Measurements from ENCODE around the gene ONECUT3. TPM values are rescaled to one million over a fixed set of nuclear protein-coding genes. Genes with fewer than 3 reads are reported as not detected.
A peak's percentile ranks its signal among the peaks of the same experiment; 100 is the strongest.
"Not testable (repeated sequence)": the region's sequence is repeated elsewhere in the genome, so short reads cannot be mapped to it uniquely, and the experiment has no call there.

The ONECUT3 gene
- total and polyA plus RNA-seq, 8 donors = 0.13 TPM; not detected in 7

DNA sequence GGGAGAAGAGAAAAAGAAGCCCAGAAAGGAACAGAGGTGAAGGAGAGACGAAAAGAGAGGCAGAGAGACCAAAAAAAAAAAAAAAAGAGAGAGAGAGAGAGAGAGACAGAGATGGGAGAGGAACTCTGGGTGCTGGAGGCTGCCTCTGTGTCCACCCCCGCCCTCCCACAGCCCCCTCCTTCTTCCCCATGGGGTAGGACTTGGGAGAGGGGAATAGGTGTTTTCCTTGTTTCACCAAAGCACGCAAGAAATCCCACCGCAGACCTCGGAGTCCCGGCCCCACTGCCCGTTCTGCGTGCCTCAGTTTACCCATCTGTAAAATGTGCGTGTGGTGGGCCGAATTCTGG is 4.9 kb downstream of the ONECUT3 start:
- WGBS, 2 donors = 5% methylated on average over 10 of the region's 10 CpGs
- ATAC-seq (no peak), FAIRE-seq (no peak), DNase-seq (no peak)
- Histone ChIP-seq H3K9me3 (no peaks in the 10 kb centered on the region), H3K4me1 (no peaks in the 10 kb centered on the region), H3K4me3 (no peak overlapping the region), H3K27me3 (peaks cover 0 to 46% (median 19%) of the 10 kb centered on the region in 4 donors), H3K27ac (no peak overlapping the region), H3K36me3 (no peaks in the 10 kb centered on the region)
- intact Hi-C loops (cut with DNase I) = no loop called here
- TF ChIP-seq, protein P1, sequence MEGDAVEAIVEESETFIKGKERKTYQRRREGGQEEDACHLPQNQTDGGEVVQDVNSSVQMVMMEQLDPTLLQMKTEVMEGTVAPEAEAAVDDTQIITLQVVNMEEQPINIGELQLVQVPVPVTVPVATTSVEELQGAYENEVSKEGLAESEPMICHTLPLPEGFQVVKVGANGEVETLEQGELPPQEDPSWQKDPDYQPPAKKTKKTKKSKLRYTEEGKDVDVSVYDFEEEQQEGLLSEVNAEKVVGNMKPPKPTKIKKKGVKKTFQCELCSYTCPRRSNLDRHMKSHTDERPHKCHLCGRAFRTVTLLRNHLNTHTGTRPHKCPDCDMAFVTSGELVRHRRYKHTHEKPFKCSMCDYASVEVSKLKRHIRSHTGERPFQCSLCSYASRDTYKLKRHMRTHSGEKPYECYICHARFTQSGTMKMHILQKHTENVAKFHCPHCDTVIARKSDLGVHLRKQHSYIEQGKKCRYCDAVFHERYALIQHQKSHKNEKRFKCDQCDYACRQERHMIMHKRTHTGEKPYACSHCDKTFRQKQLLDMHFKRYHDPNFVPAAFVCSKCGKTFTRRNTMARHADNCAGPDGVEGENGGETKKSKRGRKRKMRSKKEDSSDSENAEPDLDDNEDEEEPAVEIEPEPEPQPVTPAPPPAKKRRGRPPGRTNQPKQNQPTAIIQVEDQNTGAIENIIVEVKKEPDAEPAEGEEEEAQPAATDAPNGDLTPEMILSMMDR (IDR thresholded peaks at IDR 0.05) = no peak

DNA sequence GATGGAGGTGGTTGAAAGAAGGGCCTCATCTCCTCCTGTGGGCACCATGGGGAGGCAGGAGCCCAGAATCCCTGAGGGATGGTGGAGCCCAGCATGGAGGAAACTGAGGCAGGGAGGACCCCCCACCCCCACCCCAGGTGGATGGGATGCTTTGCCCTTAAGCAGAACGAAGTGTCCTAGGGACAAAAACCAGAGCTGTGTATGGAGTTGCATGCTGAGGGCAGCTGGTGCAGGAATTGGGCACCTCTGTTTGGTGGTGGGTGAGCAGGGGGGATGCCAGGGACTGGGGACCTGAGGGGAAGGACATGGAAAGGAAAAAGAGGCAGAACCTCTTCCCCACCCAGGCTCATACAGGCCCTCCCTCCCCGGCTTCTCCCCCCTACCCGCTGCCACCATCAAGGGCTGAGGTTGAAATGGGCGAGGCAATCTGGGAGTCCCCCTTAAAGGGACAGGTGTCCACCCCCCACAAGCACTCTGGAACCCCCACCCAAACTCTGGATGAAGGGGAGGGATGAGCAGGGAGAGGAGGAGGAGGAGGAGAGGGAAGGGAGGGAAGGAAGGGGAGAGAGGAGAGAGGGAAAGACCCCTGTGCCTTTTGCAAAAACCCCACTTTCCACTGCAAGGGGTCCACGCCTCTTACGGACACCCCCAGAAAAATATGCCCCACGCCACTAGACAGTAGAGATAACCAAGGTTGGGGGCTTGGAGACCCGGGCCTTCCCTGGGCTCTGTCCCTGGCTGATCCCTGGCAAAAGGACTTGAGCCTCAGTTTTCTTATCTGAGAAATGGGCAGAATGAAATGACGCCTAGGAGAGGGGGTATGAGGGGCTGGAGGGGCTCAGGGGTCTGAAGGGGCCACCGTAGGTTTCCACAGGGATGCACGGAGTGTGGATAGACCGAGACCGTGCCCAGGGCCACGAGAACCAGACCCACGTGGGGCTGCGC is 5.9 kb downstream of the ONECUT3 start:
- Histone ChIP-seq H3K9me3 (no peaks in the 10 kb centered on the region), H3K27me3 (peaks cover 0 to 46% (median 19%) of the 10 kb centered on the region in 4 donors), H3K36me3 (no peaks in the 10 kb centered on the region), H3K4me3 (no peak overlapping the region), H3K27ac (no peak overlapping the region), H3K4me1 (no peaks in the 10 kb centered on the region)
- no peak for ATAC-seq
- TF ChIP-seq, protein P1 (IDR thresholded peaks at IDR 0.05) = no peak
- DNase-seq = peak in 1 of 6 donors; percentile 19
- 13 to 15% methylated on average over 16 of the region's 16 CpGs for WGBS, 2 donors
- FAIRE-seq = no peak
- intact Hi-C loops (cut with DNase I) = no loop called here

DNA sequence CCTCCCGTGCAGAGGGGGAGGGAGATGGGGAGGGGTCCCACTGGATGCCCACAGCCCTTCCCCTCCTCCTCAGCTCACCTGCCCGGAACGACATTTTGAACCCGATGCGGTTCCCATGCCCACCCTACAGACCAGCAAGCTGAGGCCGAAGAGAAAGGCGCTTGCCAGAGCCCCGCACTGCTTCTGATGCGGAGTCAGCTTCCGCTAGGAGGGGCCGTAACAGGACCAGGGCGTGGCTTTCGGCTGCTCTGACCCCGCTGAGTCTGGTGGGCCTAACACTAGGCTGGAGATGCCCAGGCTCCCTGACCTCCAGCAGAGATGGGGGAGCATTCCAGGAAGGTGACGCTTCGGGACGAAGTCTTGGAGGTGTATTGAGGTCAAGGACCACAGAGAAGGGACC is 6.7 kb downstream of the ONECUT3 start:
- FAIRE-seq = no peak
- 4 to 7% methylated on average over 16 to 17 of the region's 17 CpGs for WGBS, 2 donors
- Histone ChIP-seq H3K27ac (no peak overlapping the region), H3K4me1 (no peaks in the 10 kb centered on the region), H3K9me3 (no peaks in the 10 kb centered on the region), H3K36me3 (no peaks in the 10 kb centered on the region), H3K27me3 (peaks cover 0 to 42% (median 18%) of the 10 kb centered on the region in 4 donors), H3K4me3 (no peak overlapping the region)
- DNase-seq = peak in 1 of 6 donors; percentile 42
- ATAC-seq = no peak
- TF ChIP-seq, protein P1 (IDR thresholded peaks at IDR 0.05) = no peak
- intact Hi-C loops (cut with DNase I) = loop anchor here in 2 of 3 donors (10.0 kb wide), 1 partner anchor 215 kb away; no protein-coding TSS in a partner anchor

DNA sequence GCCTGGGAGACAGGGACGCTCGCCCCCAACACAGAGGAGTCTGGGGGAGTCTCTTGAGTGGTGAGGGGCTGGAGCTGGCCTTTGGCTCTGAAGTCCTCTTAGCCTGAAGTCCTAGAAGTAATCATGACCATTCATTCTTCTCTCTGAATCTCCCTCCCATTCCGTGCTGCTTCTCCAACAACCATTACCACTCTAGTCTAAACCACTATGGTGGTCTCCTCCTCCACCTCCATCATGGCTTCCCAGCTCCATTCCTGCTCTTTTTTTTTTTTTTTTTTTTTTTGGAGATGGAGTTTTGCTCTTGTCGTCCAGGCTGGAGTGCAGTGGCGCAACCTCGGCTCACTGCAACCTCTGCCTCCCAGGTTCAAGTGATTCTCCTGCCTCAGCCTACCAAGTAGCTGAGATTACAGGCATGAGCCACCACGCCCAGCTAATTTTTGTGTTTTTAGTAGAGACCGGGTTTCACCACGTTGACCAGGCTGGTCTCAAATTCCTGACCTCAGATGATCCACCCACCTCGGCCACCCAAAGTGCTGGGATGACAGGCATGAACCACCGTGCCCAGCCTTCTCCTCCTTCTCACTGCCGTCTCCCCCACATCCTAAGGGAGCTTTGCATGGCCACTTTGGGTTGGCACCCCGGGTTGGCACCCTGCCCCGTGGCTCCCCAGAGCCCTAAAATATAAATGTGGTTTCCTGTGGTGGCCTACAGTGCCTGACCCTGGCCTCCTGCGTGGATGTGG is 7.7 kb downstream of the ONECUT3 start:
- not testable (repeated sequence) for H3K4me1 ChIP-seq, ATAC-seq, H3K27ac ChIP-seq, H3K4me3 ChIP-seq, H3K9me3 ChIP-seq, H3K36me3 ChIP-seq, FAIRE-seq
- peaks cover 0 to 45% (median 14%) of the 10 kb centered on the region in 4 donors for H3K27me3 ChIP-seq
- intact Hi-C loops (cut with DNase I) = loop anchor here in 2 of 3 donors (10.0 kb wide), 1 partner anchor 216 kb away; no protein-coding TSS in a partner anchor
- 11 to 16% methylated on average over 15 of the region's 15 CpGs for WGBS, 2 donors
- DNase-seq = peak in 1 of 6 donors; percentile 21

DNA sequence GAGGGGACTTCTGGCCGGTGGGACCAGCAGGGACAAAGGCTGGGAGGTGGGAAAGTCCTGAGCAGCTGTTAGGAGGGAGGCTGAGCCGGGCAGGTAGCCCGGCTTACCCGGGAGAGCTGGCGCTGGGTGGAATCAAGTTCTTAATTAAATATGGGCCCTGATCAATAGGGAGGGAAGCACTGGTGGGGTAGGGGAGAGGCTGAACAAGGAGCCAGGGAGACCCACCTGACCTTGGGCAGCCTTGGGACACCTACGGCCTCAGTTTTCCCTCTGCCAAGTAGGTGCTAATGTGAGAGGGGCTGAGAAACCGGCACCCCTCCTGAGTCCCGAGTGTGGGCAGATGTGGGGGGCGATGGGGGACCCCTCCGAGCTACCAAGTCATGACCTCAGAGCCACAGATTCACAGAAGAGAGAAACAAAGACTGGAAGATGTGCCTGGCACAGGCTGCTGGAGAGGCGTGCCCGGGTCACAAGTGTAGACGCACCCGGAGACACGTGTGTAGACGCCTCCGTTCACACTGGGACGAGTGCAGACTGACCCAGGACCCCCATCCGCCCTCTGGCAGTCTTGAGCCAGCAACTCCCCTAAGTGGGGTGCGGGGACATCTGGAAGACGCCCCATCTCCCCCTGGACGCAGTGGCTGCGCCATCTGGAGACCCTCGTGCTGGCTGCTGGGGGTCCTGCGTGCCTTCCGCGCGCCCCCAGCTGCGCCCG is 8.4 kb downstream of the ONECUT3 start:
- FAIRE-seq (no peak), ATAC-seq (no peak), DNase-seq (peak in 1 of 6 donors; percentile 65)
- Histone ChIP-seq H3K27ac (no peak overlapping the region), H3K9me3 (no peaks in the 10 kb centered on the region), H3K27me3 (peaks cover 0 to 40% (median 14%) of the 10 kb centered on the region in 4 donors), H3K4me1 (no peaks in the 10 kb centered on the region), H3K4me3 (no peak overlapping the region), H3K36me3 (no peaks in the 10 kb centered on the region)
- intact Hi-C loops (cut with DNase I) = loop anchor here in 2 of 3 donors (10.0 kb wide), 1 partner anchor 217 kb away; no protein-coding TSS in a partner anchor
- TF ChIP-seq, protein P1 (IDR thresholded peaks at IDR 0.05) = no peak
- WGBS, 2 donors = 1 to 2% methylated on average over 26 to 30 of the region's 30 CpGs

All from pancreas (tissue), 10 donors.